HEK293T (cell line): ENCODE measurements around the gene SLC47A2.

Experiments
- CTCF ChIA-PET: fragments of 350-600 bp; formaldehyde crosslinking; extraction: SDS; loops from one replicate; lab custom pipeline; 2021; ENCODE audit warnings: antibody characterized with exemption, inconsistent platforms; lab: Yijun Ruan, JAX
- POLR2A ChIA-PET: fragments of 350-600 bp; formaldehyde crosslinking; extraction: SDS; loops from one replicate; lab custom pipeline; 2020; ENCODE audit warnings: antibody characterized with exemption, inconsistent platforms; lab: Yijun Ruan, JAX
- DNase-seq: peaks from one replicate; pipeline ENCODE4 v3.0.0; 2012; ENCODE audit warnings: mixed read lengths; ENCODE audit errors: extremely low spot score
- ARNT ChIP-seq: fragments of 450-650 bp; IDR thresholded peaks from 2 replicates; pipeline ENCODE4 v1.6.1; 2017; ENCODE audit warnings: mild to moderate bottlenecking
- BHLHE40 ChIP-seq: fragments of 450-650 bp; IDR thresholded peaks from 2 replicates; pipeline ENCODE4 v1.6.1; 2016; ENCODE audit warnings: mild to moderate bottlenecking, moderate library complexity, borderline replicate concordance
- CTBP1 ChIP-seq: fragments of 450-650 bp; IDR thresholded peaks from 2 replicates; pipeline ENCODE4 v1.6.1; 2016; ENCODE audit warnings: borderline replicate concordance
- ELF4 ChIP-seq: fragments of 450-650 bp; IDR thresholded peaks from 2 replicates; pipeline ENCODE4 v1.6.1; 2017; ENCODE audit warnings: antibody characterized with exemption
- FOXA1 ChIP-seq: fragments of 450-650 bp; IDR thresholded peaks from 2 replicates; pipeline ENCODE4 v1.6.1; 2016; ENCODE audit warnings: mild to moderate bottlenecking
- FOXK2 ChIP-seq: fragments of 450-650 bp; IDR thresholded peaks from 2 replicates; pipeline ENCODE4 v1.6.1; 2016; ENCODE audit warnings: mild to moderate bottlenecking
- FOXM1 ChIP-seq: fragments of 450-650 bp; IDR thresholded peaks from 2 replicates; pipeline ENCODE4 v1.6.1; 2017; ENCODE audit warnings: mild to moderate bottlenecking, borderline replicate concordance
- HDGF ChIP-seq: fragments of 450-650 bp; IDR thresholded peaks from 2 replicates; pipeline ENCODE4 v1.6.1; 2017; ENCODE audit warnings: antibody characterized with exemption, borderline replicate concordance
- L3MBTL2 ChIP-seq: fragments of 450-650 bp; conservative IDR thresholded peaks from 2 replicates; pipeline ENCODE4 v1.6.1; 2016; ENCODE audit warnings: mild to moderate bottlenecking
- LEF1 ChIP-seq: fragments of 450-650 bp; IDR thresholded peaks from 2 replicates; pipeline ENCODE4 v1.6.1; 2017; ENCODE audit warnings: mild to moderate bottlenecking, borderline replicate concordance
- NFRKB ChIP-seq: fragments of 450-650 bp; IDR thresholded peaks from 2 replicates; pipeline ENCODE4 v1.6.1; 2016; ENCODE audit warnings: mild to moderate bottlenecking, moderate library complexity
- SP1 ChIP-seq: fragments of 450-650 bp; IDR thresholded peaks from 2 replicates; pipeline ENCODE4 v1.6.1; 2017
- SUZ12 ChIP-seq: fragments of 450-650 bp; IDR thresholded peaks from 2 replicates; pipeline ENCODE4 v1.6.1; 2016; ENCODE audit warnings: mild to moderate bottlenecking
- TARDBP ChIP-seq: fragments of 450-650 bp; IDR thresholded peaks from 2 replicates; pipeline ENCODE4 v1.6.1; 2016
- ZNF384 ChIP-seq: fragments of 450-650 bp; IDR thresholded peaks from 2 replicates; pipeline ENCODE4 v1.6.1; 2016
- TF ChIP-seq, protein P1 (sequence below): fragments of 450-650 bp; IDR thresholded peaks from 2 replicates; pipeline ENCODE4 v1.6.1; 2016

Gene SLC47A2

DNA sequence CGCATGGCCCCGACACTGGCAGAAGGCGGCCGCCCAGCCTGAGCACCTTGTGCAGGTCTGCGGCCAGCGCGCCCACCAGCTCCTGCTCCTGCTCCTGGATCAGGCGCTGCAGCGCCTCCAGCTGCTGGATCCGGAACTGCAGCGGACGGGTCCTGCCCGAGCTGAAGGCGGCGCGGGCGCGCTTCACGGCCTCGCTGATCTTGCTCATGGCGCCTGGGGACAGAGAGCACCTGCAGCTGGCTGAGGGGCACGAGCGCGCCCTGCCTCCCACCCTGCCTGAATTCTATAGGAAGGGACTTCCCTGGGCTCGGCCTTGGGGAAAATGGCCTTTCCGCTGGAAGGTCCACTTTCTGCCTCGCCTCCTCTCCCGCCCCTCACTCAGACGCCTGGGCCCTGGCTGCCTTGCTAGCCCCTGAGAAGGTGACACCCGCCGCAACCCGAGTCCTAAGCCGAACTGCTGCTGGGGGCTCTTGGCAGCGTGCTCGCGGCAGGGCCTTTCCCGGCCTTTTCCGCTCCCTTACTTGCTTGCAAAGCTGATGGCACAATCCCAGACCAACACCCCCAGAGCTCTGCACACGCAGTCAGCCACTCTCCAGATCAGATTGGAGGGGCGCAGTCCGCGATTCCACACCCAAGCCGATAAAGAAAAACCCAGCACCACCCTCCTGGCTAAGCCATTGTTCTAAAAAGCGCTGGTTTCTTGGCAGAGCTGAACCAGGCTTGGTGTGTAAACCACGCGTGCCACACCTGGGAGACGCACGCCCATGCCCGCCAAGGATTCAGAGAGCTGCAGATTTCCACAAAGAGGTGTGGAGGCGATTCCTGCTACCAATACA is 28.8 kb upstream of the SLC47A2 start:
- CTCF ChIA-PET, result interaction anchor here (0.6 to 3.6 kb wide), 20 partner anchors 8 to 379 kb away, joined by 3 to 16 read pairs (median 3); partner anchors contain the start of gene ALDH3A2
- DNase-seq, result peak; percentile 91
- TF ChIP-seq L3MBTL2, result peak; percentile 90
- no peak for TF ChIP-seq BHLHE40
- 0 out of 2 replicates have a peak, but pooled peaks have one; percentile 87 for TF ChIP-seq HDGF
- 0 out of 2 replicates have a peak, but pooled peaks have one; percentile 37 for TF ChIP-seq ARNT
- POLR2A ChIA-PET, result interaction anchor here (0.6 to 4.7 kb wide), 18 partner anchors 8 to 441 kb away, joined by 3 to 46 read pairs (median 4); partner anchors contain the start of genes ALDH3A2, MAPK7 and SLC47A1

DNA sequence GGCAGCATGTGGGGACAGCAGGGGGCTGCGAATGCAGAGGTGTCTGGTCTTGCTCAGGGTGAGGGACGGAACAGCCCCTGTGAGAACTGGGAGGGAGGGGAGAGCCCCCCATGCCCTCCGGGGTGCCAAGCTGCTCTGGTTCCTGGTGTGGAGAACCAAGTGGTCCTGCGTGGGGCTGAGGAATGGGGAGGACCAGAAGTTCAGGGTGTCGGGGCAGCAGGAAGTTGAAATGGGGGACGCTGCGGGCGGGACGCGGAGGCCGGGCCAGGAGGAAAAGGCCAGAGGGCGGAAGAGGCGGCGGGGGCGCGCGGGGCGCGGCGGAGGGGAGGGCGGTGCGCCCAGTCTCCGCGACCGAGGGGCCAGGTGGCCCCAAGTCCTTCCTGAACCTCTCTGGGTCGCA is 28.1 kb upstream of the SLC47A2 start:
- CTCF ChIA-PET, result interaction anchor here (0.5 to 3.6 kb wide), 19 partner anchors 9 to 382 kb away, joined by 3 to 16 read pairs (median 3); partner anchors contain the start of genes ALDH3A2 and B9D1
- no peak for DNase-seq
- POLR2A ChIA-PET, result interaction anchor here (0.6 to 4.7 kb wide), 15 partner anchors 9 to 440 kb away, joined by 3 to 46 read pairs (median 6); partner anchors contain the start of genes ALDH3A2, MAPK7 and SLC47A1
- no peak for TF ChIP-seq LEF1
- no peak for TF ChIP-seq CTBP1
- no peak for TF ChIP-seq ELF4
- no peak for TF ChIP-seq FOXK2
- no peak for TF ChIP-seq SP1

DNA sequence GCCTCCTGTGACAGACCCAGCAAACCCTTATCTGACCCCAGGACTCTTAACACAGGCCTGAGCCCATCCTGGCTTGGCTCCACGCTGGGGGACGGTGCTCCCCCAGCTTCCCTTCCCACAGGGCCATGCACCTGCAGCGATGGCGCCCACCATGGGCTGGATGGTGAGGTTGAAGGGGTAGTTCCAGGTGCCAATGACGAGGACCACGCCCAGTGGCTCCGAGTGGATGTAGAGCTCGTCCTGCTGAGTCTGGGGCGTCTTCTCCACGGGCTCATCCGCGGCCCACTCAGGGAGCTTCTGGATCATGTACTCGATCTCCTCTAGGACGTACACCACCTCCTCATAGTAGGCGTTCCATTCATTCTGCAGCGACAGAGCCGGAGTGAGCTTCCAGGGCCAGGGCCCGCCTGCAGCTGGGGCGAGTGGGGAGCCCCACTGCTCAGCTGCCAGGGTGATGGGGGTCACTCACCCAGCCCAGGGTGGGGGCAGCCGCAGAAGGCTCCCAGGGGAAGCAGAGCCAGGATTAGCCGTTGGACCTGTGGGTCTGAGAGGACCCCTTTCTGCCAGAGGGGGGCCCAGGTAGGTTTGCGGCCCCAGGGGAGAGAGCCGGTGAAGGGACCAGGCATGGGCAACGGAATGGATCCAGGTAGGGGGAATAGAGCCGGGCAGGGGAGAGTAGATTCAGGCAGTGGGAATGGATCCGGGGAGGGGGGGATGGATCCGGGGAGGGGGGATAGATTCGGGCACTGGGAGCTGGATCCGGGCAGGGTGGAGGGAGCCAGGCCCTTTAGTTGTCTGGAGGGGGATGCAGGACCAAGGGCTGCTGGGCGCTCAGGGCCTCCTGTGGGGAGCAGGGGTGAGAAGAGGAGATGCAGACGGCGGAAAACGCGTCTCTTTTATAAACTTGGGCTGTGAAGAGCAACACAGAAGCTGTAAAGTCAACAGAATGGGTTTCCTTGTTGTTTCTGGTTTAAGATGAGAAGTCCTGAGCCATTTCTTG is 27.0 kb upstream of the SLC47A2 start:
- ChIA-PET CTCF (interaction anchor here (1.5 to 3.6 kb wide), 3 partner anchors 15 to 381 kb away, joined by 4 to 16 read pairs (median 16); partner anchors contain the start of gene B9D1), POLR2A (interaction anchor here (0.6 to 4.7 kb wide), 7 partner anchors 9 to 95 kb away, joined by 3 to 46 read pairs (median 3); partner anchors contain the start of gene ALDH3A2)
- no peak for TF ChIP-seq L3MBTL2
- no peak for TF ChIP-seq ZNF384
- no peak for TF ChIP-seq FOXM1
- TF ChIP-seq FOXA1, result no peak
- TF ChIP-seq, protein P1, sequence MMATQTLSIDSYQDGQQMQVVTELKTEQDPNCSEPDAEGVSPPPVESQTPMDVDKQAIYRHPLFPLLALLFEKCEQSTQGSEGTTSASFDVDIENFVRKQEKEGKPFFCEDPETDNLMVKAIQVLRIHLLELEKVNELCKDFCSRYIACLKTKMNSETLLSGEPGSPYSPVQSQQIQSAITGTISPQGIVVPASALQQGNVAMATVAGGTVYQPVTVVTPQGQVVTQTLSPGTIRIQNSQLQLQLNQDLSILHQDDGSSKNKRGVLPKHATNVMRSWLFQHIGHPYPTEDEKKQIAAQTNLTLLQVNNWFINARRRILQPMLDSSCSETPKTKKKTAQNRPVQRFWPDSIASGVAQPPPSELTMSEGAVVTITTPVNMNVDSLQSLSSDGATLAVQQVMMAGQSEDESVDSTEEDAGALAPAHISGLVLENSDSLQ, result no peak
- no peak for TF ChIP-seq SP1
- no peak for TF ChIP-seq NFRKB
- no peak for TF ChIP-seq CTBP1
- no peak for TF ChIP-seq SUZ12
- TF ChIP-seq FOXK2, result no peak
- no peak for TF ChIP-seq ARNT
- TF ChIP-seq HDGF, result no peak
- no peak for TF ChIP-seq BHLHE40
- no peak for TF ChIP-seq ELF4
- no peak for TF ChIP-seq TARDBP
- no peak for TF ChIP-seq LEF1
- DNase-seq, result no peak

DNA sequence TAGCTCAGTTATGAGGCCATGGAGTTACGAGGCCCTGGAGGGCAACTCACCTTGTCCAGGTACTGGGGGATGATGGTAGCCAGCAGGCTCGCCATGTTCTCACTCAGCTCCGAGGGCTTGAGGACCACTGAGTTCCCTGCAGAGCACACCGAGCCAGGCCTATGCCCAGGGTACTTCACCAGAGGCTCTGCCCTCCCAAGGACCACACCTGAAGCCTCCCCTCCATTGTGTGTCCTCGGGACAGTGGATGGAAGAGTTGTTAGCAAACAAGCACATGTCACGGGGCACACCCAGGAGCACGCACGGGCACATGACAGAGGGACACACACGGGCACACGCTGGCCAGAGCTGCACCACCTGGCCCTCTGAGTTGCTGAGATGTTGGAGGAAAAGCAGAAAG is 26.1 kb upstream of the SLC47A2 start:
- no peak for DNase-seq
- no peak for TF ChIP-seq FOXM1
- TF ChIP-seq FOXA1, result no peak
- no peak for TF ChIP-seq CTBP1
- TF ChIP-seq L3MBTL2, result no peak
- TF ChIP-seq SUZ12, result no peak
- TF ChIP-seq FOXK2, result no peak
- TF ChIP-seq HDGF, result no peak
- no peak for TF ChIP-seq SP1
- no peak for TF ChIP-seq NFRKB
- TF ChIP-seq ZNF384, result no peak
- TF ChIP-seq BHLHE40, result no peak
- TF ChIP-seq, protein P1, result no peak
- TF ChIP-seq ARNT, result no peak
- no peak for TF ChIP-seq ELF4
- TF ChIP-seq TARDBP, result no peak
- TF ChIP-seq LEF1, result no peak
- POLR2A ChIA-PET, result interaction anchor here (0.6 to 1.4 kb wide), 3 partner anchors 20 to 94 kb away, joined by 3 to 4 read pairs (median 3); partner anchors contain the start of gene ALDH3A2
- CTCF ChIA-PET, result interaction anchor here (0.8 to 3.6 kb wide), 2 partner anchors 14 to 19 kb away, joined by 3 to 16 read pairs; no protein-coding TSS in a partner anchor

DNA sequence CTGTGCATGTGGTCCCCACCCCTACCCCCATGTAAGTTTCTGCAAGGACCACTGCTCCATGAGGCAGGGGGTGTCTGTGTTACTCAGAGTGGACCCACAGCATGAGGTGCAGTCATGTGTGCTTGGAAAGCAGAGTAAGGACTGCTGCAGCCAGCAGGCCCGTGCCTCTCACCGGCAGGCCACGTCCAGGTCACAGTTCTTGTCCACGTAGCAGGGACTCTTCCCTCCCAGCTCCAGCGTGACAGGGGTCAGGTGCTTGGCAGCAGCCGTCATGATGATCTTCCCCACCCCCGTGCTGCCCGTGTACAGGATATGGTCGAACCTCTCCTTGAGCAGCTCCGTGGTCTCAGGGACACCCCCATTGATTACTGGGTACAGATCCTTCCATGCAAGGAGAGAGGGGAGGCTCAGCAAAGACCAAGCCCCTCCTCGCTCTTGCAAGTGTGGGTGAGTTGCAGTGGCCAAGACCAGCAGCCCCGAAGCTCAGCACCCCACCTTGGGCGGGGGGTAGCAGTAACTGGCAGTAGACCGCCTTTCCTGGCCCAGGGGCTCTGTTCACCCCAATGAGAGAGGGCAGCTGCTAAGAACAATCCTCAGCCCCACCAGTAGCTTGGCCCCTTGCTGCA is 25.6 kb upstream of the SLC47A2 start:
- TF ChIP-seq L3MBTL2 (no peak), SUZ12 (no peak)
- CTCF ChIA-PET, result interaction anchor here (0.8 to 3.6 kb wide), 2 partner anchors 13 to 20 kb away, joined by 3 to 16 read pairs; no protein-coding TSS in a partner anchor
- POLR2A ChIA-PET, result interaction anchor here (0.7 to 1.4 kb wide), 3 partner anchors 11 to 174 kb away, joined by 3 to 4 read pairs (median 3); no protein-coding TSS in a partner anchor
- DNase-seq, result no peak
